Measurements from ENCODE around the gene ELMO2.

ELMO2 gene

DNA sequence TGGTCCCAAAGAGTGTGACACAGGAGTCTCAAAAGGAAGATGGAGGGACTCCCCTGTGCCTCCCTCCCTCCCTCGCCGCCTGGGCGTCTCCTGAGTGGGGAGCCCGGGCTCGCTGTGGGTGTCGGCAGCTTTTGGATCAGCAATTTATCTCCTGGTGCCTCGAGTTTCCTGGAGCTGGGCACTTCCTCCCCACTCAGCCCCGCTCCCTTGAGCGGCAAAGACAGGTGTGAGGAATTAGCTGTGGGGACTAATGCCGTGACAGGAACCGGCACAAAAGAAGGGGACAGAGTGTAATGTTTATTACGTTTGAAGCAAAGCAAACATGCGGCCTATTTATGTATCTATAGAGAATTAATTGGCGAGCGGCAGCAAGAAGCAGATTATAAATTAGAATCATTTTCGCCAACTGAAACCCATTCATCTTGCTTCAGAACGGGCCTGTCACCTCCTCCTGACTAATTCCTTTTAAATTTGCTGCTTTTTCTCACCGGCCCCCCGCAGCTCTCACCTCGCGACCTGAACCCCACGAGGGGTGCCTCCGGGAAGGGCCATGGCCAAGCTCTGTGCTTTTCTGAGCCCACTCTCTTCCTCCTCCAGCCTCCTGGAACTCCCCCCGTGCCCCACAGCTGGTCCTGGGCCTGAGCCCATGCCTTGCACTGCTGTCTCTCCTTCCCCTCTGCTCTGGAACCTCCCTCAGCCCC, 89.3 kb downstream of the ELMO2 start:
- H3K27me3 ChIP-seq (ENCODE audit: insufficient read depth, poor library complexity, severe bottlenecking) = peaks cover 41% of the 10 kb centered on the region
- H3K27ac ChIP-seq (replicated peaks) = no peak overlapping the region
- no peak for TF ChIP-seq GABPA (IDR thresholded peaks at IDR 0.05; ENCODE audit: low read depth)
- no peak for TF ChIP-seq SPI1 (IDR thresholded peaks at IDR 0.05; ENCODE audit: borderline replicate concordance, low read depth)
- TF ChIP-seq, protein P1, sequence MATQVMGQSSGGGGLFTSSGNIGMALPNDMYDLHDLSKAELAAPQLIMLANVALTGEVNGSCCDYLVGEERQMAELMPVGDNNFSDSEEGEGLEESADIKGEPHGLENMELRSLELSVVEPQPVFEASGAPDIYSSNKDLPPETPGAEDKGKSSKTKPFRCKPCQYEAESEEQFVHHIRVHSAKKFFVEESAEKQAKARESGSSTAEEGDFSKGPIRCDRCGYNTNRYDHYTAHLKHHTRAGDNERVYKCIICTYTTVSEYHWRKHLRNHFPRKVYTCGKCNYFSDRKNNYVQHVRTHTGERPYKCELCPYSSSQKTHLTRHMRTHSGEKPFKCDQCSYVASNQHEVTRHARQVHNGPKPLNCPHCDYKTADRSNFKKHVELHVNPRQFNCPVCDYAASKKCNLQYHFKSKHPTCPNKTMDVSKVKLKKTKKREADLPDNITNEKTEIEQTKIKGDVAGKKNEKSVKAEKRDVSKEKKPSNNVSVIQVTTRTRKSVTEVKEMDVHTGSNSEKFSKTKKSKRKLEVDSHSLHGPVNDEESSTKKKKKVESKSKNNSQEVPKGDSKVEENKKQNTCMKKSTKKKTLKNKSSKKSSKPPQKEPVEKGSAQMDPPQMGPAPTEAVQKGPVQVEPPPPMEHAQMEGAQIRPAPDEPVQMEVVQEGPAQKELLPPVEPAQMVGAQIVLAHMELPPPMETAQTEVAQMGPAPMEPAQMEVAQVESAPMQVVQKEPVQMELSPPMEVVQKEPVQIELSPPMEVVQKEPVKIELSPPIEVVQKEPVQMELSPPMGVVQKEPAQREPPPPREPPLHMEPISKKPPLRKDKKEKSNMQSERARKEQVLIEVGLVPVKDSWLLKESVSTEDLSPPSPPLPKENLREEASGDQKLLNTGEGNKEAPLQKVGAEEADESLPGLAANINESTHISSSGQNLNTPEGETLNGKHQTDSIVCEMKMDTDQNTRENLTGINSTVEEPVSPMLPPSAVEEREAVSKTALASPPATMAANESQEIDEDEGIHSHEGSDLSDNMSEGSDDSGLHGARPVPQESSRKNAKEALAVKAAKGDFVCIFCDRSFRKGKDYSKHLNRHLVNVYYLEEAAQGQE (IDR thresholded peaks at IDR 0.05; ENCODE audit: insufficient replicate concordance, low read depth) = no peak
- no peak for TF ChIP-seq POLR2AphosphoS5 (IDR thresholded peaks at IDR 0.05; ENCODE audit: low read depth)
- TF ChIP-seq, protein P2, sequence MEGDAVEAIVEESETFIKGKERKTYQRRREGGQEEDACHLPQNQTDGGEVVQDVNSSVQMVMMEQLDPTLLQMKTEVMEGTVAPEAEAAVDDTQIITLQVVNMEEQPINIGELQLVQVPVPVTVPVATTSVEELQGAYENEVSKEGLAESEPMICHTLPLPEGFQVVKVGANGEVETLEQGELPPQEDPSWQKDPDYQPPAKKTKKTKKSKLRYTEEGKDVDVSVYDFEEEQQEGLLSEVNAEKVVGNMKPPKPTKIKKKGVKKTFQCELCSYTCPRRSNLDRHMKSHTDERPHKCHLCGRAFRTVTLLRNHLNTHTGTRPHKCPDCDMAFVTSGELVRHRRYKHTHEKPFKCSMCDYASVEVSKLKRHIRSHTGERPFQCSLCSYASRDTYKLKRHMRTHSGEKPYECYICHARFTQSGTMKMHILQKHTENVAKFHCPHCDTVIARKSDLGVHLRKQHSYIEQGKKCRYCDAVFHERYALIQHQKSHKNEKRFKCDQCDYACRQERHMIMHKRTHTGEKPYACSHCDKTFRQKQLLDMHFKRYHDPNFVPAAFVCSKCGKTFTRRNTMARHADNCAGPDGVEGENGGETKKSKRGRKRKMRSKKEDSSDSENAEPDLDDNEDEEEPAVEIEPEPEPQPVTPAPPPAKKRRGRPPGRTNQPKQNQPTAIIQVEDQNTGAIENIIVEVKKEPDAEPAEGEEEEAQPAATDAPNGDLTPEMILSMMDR (IDR thresholded peaks at IDR 0.05; ENCODE audit: insufficient read depth, low read length) = no peak
- DNase-seq (ENCODE audit: low read depth in 1 of 2, low spot score in 1 of 2) = no peak
- H3K4me3 ChIP-seq (replicated peaks; ENCODE audit: insufficient read depth, low read length) = no peak overlapping the region
